ENCODE data around the gene SCO2. TPM values are rescaled to one million over a fixed set of nuclear protein-coding genes. Genes with fewer than 3 reads are reported as not detected.

Gene SCO2
- polyA plus RNA-seq, 1 donor from 2014 or later, result 9.6 TPM

DNA sequence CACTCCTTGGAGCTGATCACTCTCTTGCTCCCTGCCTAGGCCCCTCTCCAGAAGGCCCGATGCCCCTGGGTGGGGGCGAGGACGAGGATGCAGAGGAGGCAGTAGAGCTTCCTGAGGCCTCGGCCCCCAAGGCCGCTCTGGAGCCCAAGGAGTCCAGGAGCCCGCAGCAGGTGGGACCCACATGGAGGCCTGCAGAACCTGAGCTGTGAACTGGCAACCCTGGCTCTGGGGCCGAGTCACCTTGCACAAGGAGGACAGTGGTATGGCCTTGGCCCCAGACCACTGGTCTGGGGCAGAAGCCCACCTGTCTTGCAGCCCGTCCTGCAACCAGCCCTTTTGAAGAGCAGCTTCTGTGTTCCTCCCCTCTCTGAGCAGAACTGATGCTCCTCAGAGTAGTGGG is 6.2 kb downstream of the SCO2 start:
- Histone ChIP-seq H3K4me2 (ENCODE audit: low read length) (no peak overlapping the region), H3K9me3 (ENCODE audit: low read length) (no peaks in the 10 kb centered on the region), H3K27ac (ENCODE audit: low read length) (no peak overlapping the region), H3K9me2 (ENCODE audit: insufficient read depth, low read length) (no peaks in the 10 kb centered on the region), H3K4me3 (ENCODE audit: low read length) (no peak overlapping the region), H4K20me1 (ENCODE audit: insufficient read depth) (no peaks in the 10 kb centered on the region), H3K36me3 (ENCODE audit: insufficient read depth, low read length) (no peaks in the 10 kb centered on the region), H3F3A (ENCODE audit: insufficient read depth, low read length, poor library complexity, severe bottlenecking) (no peaks in the 10 kb centered on the region), H3K79me2 (replicated peaks; ENCODE audit: insufficient read depth, low read length) (no peaks in the 10 kb centered on the region), H3K9ac (ENCODE audit: low read length) (no peak overlapping the region), H2AFZ (ENCODE audit: low read depth, low read length) (no peak overlapping the region), H3K27me3 (ENCODE audit: insufficient read depth, low read depth, low read length) (no peaks in the 10 kb centered on the region)
- TF ChIP-seq EZH2 (IDR thresholded peaks at IDR 0.05; ENCODE audit: borderline replicate concordance, insufficient read depth, low read length, poor library complexity, severe bottlenecking), result no peak
- no peak for TF ChIP-seq SMC3 (conservative IDR thresholded peaks at IDR 0.05; ENCODE audit: poor library complexity)
- TF ChIP-seq REST (IDR thresholded peaks at IDR 0.05; ENCODE audit: borderline replicate concordance), result no peak
- TF ChIP-seq CTCF (IDR thresholded peaks at IDR 0.05; ENCODE audit: poor library complexity, severe bottlenecking), result no peak
- TF ChIP-seq MXI1 (conservative IDR thresholded peaks at IDR 0.05; ENCODE audit: poor library complexity, severe bottlenecking), result no peak
- TF ChIP-seq EP300 (conservative IDR thresholded peaks at IDR 0.05; ENCODE audit: poor library complexity, severe bottlenecking), result no peak
- TF ChIP-seq POLR2AphosphoS5 (IDR thresholded peaks at IDR 0.05), result no peak
- no peak for TF ChIP-seq TAF1 (IDR thresholded peaks at IDR 0.05; ENCODE audit: low read depth)
- TF ChIP-seq RAD21 (conservative IDR thresholded peaks at IDR 0.05), result no peak

- H3K36me3 ChIP-seq (ENCODE audit: insufficient read depth, low read length), result no peaks in the 10 kb centered on the region
- no peaks in the 10 kb centered on the region for H3F3A ChIP-seq (ENCODE audit: insufficient read depth, low read length, poor library complexity, severe bottlenecking)
- no peak overlapping the region for H3K4me2 ChIP-seq (ENCODE audit: low read length)
- no peak overlapping the region for H3K9ac ChIP-seq (ENCODE audit: low read length)
- no peaks in the 10 kb centered on the region for H3K9me3 ChIP-seq (ENCODE audit: low read length)
- H3K4me3 ChIP-seq (ENCODE audit: low read length), result no peak overlapping the region
- H3K27ac ChIP-seq (ENCODE audit: low read length), result no peak overlapping the region
- H3K9me2 ChIP-seq (ENCODE audit: insufficient read depth, low read length), result no peaks in the 10 kb centered on the region
- no peaks in the 10 kb centered on the region for H4K20me1 ChIP-seq (ENCODE audit: insufficient read depth)
- H3K27me3 ChIP-seq (ENCODE audit: insufficient read depth, low read depth, low read length), result no peaks in the 10 kb centered on the region
- TF ChIP-seq EZH2 (IDR thresholded peaks at IDR 0.05; ENCODE audit: borderline replicate concordance, insufficient read depth, low read length, poor library complexity, severe bottlenecking) (no peak), CTCF (IDR thresholded peaks at IDR 0.05; ENCODE audit: poor library complexity, severe bottlenecking) (no peak), RAD21 (conservative IDR thresholded peaks at IDR 0.05) (no peak), SMC3 (conservative IDR thresholded peaks at IDR 0.05; ENCODE audit: poor library complexity) (no peak), MXI1 (conservative IDR thresholded peaks at IDR 0.05; ENCODE audit: poor library complexity, severe bottlenecking) (no peak), POLR2AphosphoS5 (IDR thresholded peaks at IDR 0.05) (no peak), TAF1 (IDR thresholded peaks at IDR 0.05; ENCODE audit: low read depth) (no peak), REST (IDR thresholded peaks at IDR 0.05; ENCODE audit: borderline replicate concordance) (no peak), EP300 (conservative IDR thresholded peaks at IDR 0.05; ENCODE audit: poor library complexity, severe bottlenecking) (no peak)
- no peak overlapping the region for H2AFZ ChIP-seq (ENCODE audit: low read depth, low read length)
- no peaks in the 10 kb centered on the region for H3K79me2 ChIP-seq (replicated peaks; ENCODE audit: insufficient read depth, low read length)
Measured at GRCh38 chr22:50518606-50519005, 6.8 kb downstream of the SCO2 start.

Measured in neural cell (in vitro differentiated cells).